B cell (primary cell): ENCODE data around the gene PTCD1.

ENCODE experiments used
- EZH2 ChIP-seq: IDR thresholded peaks from 2 replicates; pipeline ENCODE4 v1.6.1; 2012; ENCODE audit warnings: borderline replicate concordance, low read depth, mild to moderate bottlenecking, moderate library complexity, low read length; ENCODE audit not compliant: insufficient read depth, poor library complexity, severe bottlenecking
- TF ChIP-seq, protein P1 (sequence below): fragments of 200-600 bp; IDR thresholded peaks from one replicate; pipeline ENCODE4 v1.8.0; 2022; ENCODE audit warnings: antibody characterized with exemption, mild to moderate bottlenecking

DNA sequence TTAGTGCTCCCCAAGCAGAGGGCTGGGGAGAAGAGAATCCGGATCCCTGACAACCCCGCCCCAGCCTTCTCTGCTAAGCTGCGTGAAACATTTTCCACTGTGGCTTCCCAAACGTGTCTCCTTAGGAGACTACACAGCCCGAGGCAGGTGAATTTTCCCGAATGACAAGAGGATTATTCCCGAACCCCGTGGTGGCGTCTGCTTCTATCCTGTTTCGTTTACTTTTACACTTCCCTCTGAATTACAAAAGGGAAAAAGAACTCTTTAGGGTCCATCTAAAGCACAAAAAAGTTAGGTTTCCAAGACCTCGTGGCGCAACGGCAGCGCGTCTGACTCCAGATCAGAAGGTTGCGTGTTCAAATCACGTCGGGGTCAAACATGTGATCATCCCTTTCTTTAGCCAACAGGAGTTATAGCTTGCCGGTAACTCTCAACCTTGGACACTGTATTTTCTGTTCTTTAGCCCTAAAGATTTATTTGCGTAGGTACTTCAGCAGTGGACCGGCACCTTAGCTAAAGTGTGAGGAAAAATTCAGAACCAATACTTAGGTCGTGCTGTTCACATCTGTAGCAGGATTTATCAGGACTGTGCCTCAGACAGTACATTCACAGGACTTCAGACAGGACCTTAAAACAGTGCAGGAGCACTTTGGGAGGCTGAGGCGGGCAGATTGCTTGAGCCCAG lies 30.9 kb upstream of the PTCD1 start:
- TF ChIP-seq, protein P1, sequence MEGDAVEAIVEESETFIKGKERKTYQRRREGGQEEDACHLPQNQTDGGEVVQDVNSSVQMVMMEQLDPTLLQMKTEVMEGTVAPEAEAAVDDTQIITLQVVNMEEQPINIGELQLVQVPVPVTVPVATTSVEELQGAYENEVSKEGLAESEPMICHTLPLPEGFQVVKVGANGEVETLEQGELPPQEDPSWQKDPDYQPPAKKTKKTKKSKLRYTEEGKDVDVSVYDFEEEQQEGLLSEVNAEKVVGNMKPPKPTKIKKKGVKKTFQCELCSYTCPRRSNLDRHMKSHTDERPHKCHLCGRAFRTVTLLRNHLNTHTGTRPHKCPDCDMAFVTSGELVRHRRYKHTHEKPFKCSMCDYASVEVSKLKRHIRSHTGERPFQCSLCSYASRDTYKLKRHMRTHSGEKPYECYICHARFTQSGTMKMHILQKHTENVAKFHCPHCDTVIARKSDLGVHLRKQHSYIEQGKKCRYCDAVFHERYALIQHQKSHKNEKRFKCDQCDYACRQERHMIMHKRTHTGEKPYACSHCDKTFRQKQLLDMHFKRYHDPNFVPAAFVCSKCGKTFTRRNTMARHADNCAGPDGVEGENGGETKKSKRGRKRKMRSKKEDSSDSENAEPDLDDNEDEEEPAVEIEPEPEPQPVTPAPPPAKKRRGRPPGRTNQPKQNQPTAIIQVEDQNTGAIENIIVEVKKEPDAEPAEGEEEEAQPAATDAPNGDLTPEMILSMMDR = no peak
- no peak for TF ChIP-seq EZH2
